Measurements from ENCODE around the gene RAX2. TPM values are rescaled to one million over a fixed set of nuclear protein-coding genes. Genes with fewer than 3 reads are reported as not detected.

The RAX2 gene
- total and polyA plus RNA-seq, 10 of the 15 experiments (the other 5 are each of a cell fraction or from before 2014, with no cell fraction given), result not detected

GRCh38 chr19:3790209-3790734 lies 18.2 kb upstream of the RAX2 start:
- Histone ChIP-seq H3K4me2 (ENCODE audit: control insufficient read depth, insufficient read depth) (no peak overlapping the region), H3K4me1 (ENCODE audit: control insufficient read depth, insufficient read depth, low read length) (no peaks in the 10 kb centered on the region), H3K4me3 (no peak overlapping the region), H4K20me1 (ENCODE audit: control insufficient read depth, insufficient read depth) (no peaks in the 10 kb centered on the region), H3K36me3 (ENCODE audit: control insufficient read depth in 2 of 2, insufficient read depth in 2 of 2, low read length in 1 of 2) (no peaks in the 10 kb centered on the region), H3K79me2 (ENCODE audit: control insufficient read depth, insufficient read depth, low read length) (no peaks in the 10 kb centered on the region), H3K27me3 (replicated peaks in 1 of 2; ENCODE audit: control insufficient read depth in 2 of 2, insufficient read depth in 2 of 2, low read length in 1 of 2) (no peaks in the 10 kb centered on the region), H3K27ac (ENCODE audit: control insufficient read depth, insufficient read depth) (no peak overlapping the region), H2AFZ (ENCODE audit: control insufficient read depth, low read depth, low read length) (no peak overlapping the region), H3K9me3 (replicated peaks; ENCODE audit: control insufficient read depth, insufficient read depth, low read length) (no peaks in the 10 kb centered on the region; the same call in 2 of the 3 replicates), H3K9ac (ENCODE audit: control insufficient read depth, insufficient read depth, low read length) (no peak overlapping the region)
- ChIA-PET SMC1A (ENCODE audit: uncharacterized antibody, unreplicated experiment) (no interaction called here), CTCF (interaction anchor here (0.6 kb wide), 1 partner anchor 359 kb away, joined by 3 read pairs; no protein-coding TSS in a partner anchor), POLR2A (no interaction called here), RAD21 (ENCODE audit: unreplicated experiment) (no interaction called here)
- TF ChIP-seq GABPA (IDR thresholded peaks at IDR 0.05; ENCODE audit: low read depth) (no peak), ZNF217 (IDR thresholded peaks at IDR 0.05) (no peak), HSF1 (IDR thresholded peaks at IDR 0.05; ENCODE audit: low read depth, low read length) (no peak)
- intact Hi-C loops (cut with micrococcal nuclease; ENCODE audit: unreplicated experiment) (no loop called here), in situ Hi-C loops (cut with MboI) (no loop called here)
- BruUV-seq (replicated peaks), result no TSS peak
- 36% methylated on average over 6 of the region's 6 CpGs for WGBS (ENCODE audit: insufficient coverage, insufficient replicate concordance, low lambda C conversion rate, missing lambda C conversion rate)
- ATAC-seq (no peak), DNase-seq (ENCODE audit: low read depth, low spot score) (no peak), FAIRE-seq (no peak)

GRCh38 chr19:3788996-3789778 lies 17.2 kb upstream of the RAX2 start:
- WGBS (ENCODE audit: insufficient coverage, insufficient replicate concordance, low lambda C conversion rate, missing lambda C conversion rate), result 34% methylated on average over 15 of the region's 16 CpGs
- no peak for ATAC-seq
- RAD21 ChIA-PET (ENCODE audit: unreplicated experiment), result no interaction called here
- TF ChIP-seq LARP7 (IDR thresholded peaks at IDR 0.05) (no peak), KLF5 (IDR thresholded peaks at IDR 0.05; ENCODE audit: partially characterized antibody) (no peak), CTCF (IDR thresholded peaks at IDR 0.05 in 2 of 3, conservative IDR thresholded peaks at IDR 0.05 in 1 of 3; ENCODE audit: control insufficient read depth in 2 of 3, extremely low read depth in 1 of 3, insufficient read depth in 1 of 3, low read depth in 3 of 3, low read length in 3 of 3) (no peak), JUND (IDR thresholded peaks at IDR 0.05; ENCODE audit: low read depth, low read length) (no peak), MAX (IDR thresholded peaks at IDR 0.05; ENCODE audit: low read depth, low read length) (no peak), YY1 (IDR thresholded peaks at IDR 0.05; ENCODE audit: low read depth, low read length) (no peak), SMARCA5 (IDR thresholded peaks at IDR 0.05) (no peak), ZBTB33 (IDR thresholded peaks at IDR 0.05) (no peak)

More at GRCh38 chr19:3788996-3789778, 17.2 kb upstream of the RAX2 start:
- no TSS peak for BruUV-seq (replicated peaks)
- ChIA-PET CTCF (interaction anchor here (0.6 kb wide), 1 partner anchor 357 kb away, joined by 3 read pairs; no protein-coding TSS in a partner anchor), SMC1A (ENCODE audit: uncharacterized antibody, unreplicated experiment) (interaction anchor here (0.7 kb wide), 1 partner anchor 28 kb away, joined by 5 read pairs; no protein-coding TSS in a partner anchor), POLR2A (no interaction called here)
- no peaks in the 10 kb centered on the region; the same call in 2 of the 3 replicates for H3K9me3 ChIP-seq (replicated peaks; ENCODE audit: control insufficient read depth, insufficient read depth, low read length)
- H3K9ac ChIP-seq (ENCODE audit: control insufficient read depth, insufficient read depth, low read length), result no peak overlapping the region
- no peak overlapping the region for H3K4me2 ChIP-seq (ENCODE audit: control insufficient read depth, insufficient read depth)
- no peaks in the 10 kb centered on the region; a peak in 1 of 4 replicates for H3K27me3 ChIP-seq (replicated peaks in 1 of 2; ENCODE audit: control insufficient read depth in 2 of 2, insufficient read depth in 2 of 2, low read length in 1 of 2)
- no peaks in the 10 kb centered on the region for H4K20me1 ChIP-seq (ENCODE audit: control insufficient read depth, insufficient read depth)
- in situ Hi-C loops (cut with MboI), result no loop called here
- DNase-seq (ENCODE audit: low read depth, low spot score) (no peak), FAIRE-seq (no peak)
- no peaks in the 10 kb centered on the region for H3K4me1 ChIP-seq (ENCODE audit: control insufficient read depth, insufficient read depth, low read length)
- H3K79me2 ChIP-seq (ENCODE audit: control insufficient read depth, insufficient read depth, low read length), result no peaks in the 10 kb centered on the region
- no peaks in the 10 kb centered on the region for H3K36me3 ChIP-seq (ENCODE audit: control insufficient read depth in 2 of 2, insufficient read depth in 2 of 2, low read length in 1 of 2)
- no peak overlapping the region for H3K4me3 ChIP-seq
- intact Hi-C loops (cut with micrococcal nuclease; ENCODE audit: unreplicated experiment), result no loop called here
- no peak overlapping the region for H3K27ac ChIP-seq (ENCODE audit: control insufficient read depth, insufficient read depth)
- H2AFZ ChIP-seq (ENCODE audit: control insufficient read depth, low read depth, low read length), result no peak overlapping the region
